Transverse colon (tissue), 4 donors: ENCODE results near the gene CCDC174. TPM values are rescaled to one million over a fixed set of nuclear protein-coding genes. Genes with fewer than 3 reads are reported as not detected.

ENCODE experiments used
- DNase-seq: peaks from one replicate; pipeline ENCODE4 v3.0.0-alpha.2; 2019
- H3K27ac ChIP-seq, 4 donors: fragments of 200-600 bp; sonication (generic); 2 replicates each; pipeline ENCODE4 v1.5.1; 2016 to 2018; ENCODE audit warnings: inconsistent platforms in 4 of 4
- H3K27me3 ChIP-seq: fragments of 200-600 bp; sonication (generic); 2 replicates; pipeline ENCODE4 v1.5.1; 2017; ENCODE audit warnings: inconsistent platforms
- H3K36me3 ChIP-seq, 4 donors: fragments of 200-600 bp; sonication (generic); 2 replicates each; pipeline ENCODE4 v1.5.1; 2017 to 2019; ENCODE audit warnings: inconsistent platforms in 4 of 4
- H3K4me1 ChIP-seq, 4 donors: fragments of 200-600 bp; sonication (generic); 2 replicates each; pipeline ENCODE4 v1.5.1; 2017 to 2020; ENCODE audit warnings: inconsistent platforms in 4 of 4
- H3K4me3 ChIP-seq, 4 donors: fragments of 200-600 bp; sonication (generic); 1 replicate in 1 of 4; 2 replicates in 3 of 4; pipeline versions ENCODE4 v1.5.1 to v1.6.1; 2017 to 2019; ENCODE audit warnings: inconsistent platforms in 4 of 4
- H3K9me3 ChIP-seq, 2 donors: fragments of 200-600 bp; sonication (generic); 2 replicates each; pipeline ENCODE4 v1.5.1; 2017 to 2019; ENCODE audit warnings: inconsistent platforms in 2 of 2
- CTCF ChIP-seq, 5 experiments: fragments of 200-600 bp in 3 of 5; fragments of 450-650 bp in 2 of 5; sonication (generic) in 3 of 5; IDR thresholded peaks; 1 replicate in 2 of 5; 2 replicates in 3 of 5; pipeline ENCODE4 v1.5.1; 2016 to 2017; ENCODE audit warnings: antibody characterized with exemption in 5 of 5, inconsistent platforms in 3 of 5, mild to moderate bottlenecking in 2 of 5, moderate library complexity in 1 of 5
- EP300 ChIP-seq: sonication (generic); formaldehyde crosslinking; IDR thresholded peaks from one replicate; pipeline ENCODE4 v1.6.1; 2017; ENCODE audit warnings: antibody characterized with exemption, low read depth
- POLR2A ChIP-seq: fragments of 450-650 bp; IDR thresholded peaks from one replicate; pipeline ENCODE4 v1.6.1; 2016; ENCODE audit warnings: antibody characterized with exemption, mild to moderate bottlenecking, moderate library complexity
- POLR2AphosphoS5 ChIP-seq, 3 donors: sonication (generic); formaldehyde crosslinking; IDR thresholded peaks; one replicate each; pipeline ENCODE4 v1.6.1; 2016; ENCODE audit warnings: antibody characterized with exemption in 3 of 3
- WGBS, 2 donors: methylation state at CpG; one replicate each; pipeline ENCODE4 v1.1.5; 2018; ENCODE audit warnings: low coverage in 1 of 2; 5-methylcytosine and 5-hydroxymethylcytosine counted together
- in situ Hi-C, 4 donors: fragments of 200-750 bp; cut with MboI; loops; one replicate each; pipeline versions ENCODE4 v1.15.0 to v1.15.1; 2017; ENCODE audit warnings: low sequenced_read_pairs in 3 of 4, low pct_ligation_motif_present in 1 of 4, low pct_unique_long_range_greater_than_20kb in 1 of 4
- intact Hi-C: fragments of 100-400 bp; cut with DNase I; formaldehyde crosslinking; loops from one replicate; pipeline ENCODE4 v1.15.1; 2023; ENCODE audit warnings: low total_unique reads
- total RNA-seq, 4 donors: library from RNA; depleted of rRNA; stranded (reverse); fragments of >200 nt; gene quantifications; one replicate each; pipeline ENCODE4 v1.1.0, GENCODE V29; 2016

The CCDC174 gene
- total RNA-seq, 4 donors from 2014 or later: 29.2 to 84.8 (median 35.9) TPM

DNA sequence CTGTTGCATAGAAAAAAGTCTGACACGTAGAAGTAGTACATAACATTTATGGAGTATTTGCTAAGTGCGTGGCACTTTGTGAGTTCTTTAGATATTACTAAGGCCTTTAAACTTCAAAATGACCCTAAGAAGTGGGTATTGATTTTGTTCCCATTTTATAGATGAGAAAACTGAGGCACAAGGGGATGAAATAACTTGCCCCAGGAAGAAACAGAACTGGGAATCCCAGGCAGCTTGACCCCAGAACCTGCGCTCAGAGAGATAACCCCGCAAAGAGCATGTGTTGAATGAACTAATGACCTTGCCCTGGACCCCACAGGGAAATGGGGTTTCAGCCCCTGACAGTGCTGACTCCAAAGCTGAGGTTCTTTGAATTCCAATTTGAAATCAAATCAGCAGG, 30.5 kb upstream of the CCDC174 start:
- in situ Hi-C loops: loop anchor here in 1 of 4 donors (25.0 kb wide), 1 partner anchor 109 kb away; no protein-coding TSS in a partner anchor
- Histone ChIP-seq H3K36me3 (no peaks in the 10 kb centered on the region), H3K9me3 (no peaks in the 10 kb centered on the region), H3K27ac (no peak overlapping the region), H3K4me1 (no peaks in the 10 kb centered on the region), H3K4me3 (no peak overlapping the region), H3K27me3 (no peaks in the 10 kb centered on the region)
- 68 to 87% methylated on average over 2 to 4 of the region's 4 CpGs for WGBS, 2 donors
- no peak for DNase-seq
- TF ChIP-seq POLR2A: no peak
- TF ChIP-seq POLR2AphosphoS5 (IDR thresholded peaks at IDR 0.05): no peak
- no peak for TF ChIP-seq CTCF (IDR thresholded peaks at IDR 0.05)
- TF ChIP-seq EP300: no peak
- intact Hi-C loops: no loop called here

- intact Hi-C loops: no loop called here
- TF ChIP-seq POLR2AphosphoS5 (IDR thresholded peaks at IDR 0.05) (no peak), EP300 (no peak), CTCF (IDR thresholded peaks at IDR 0.05) (no peak), POLR2A (no peak)
- DNase-seq: no peak
- Histone ChIP-seq H3K9me3 (no peaks in the 10 kb centered on the region), H3K4me1 (no peaks in the 10 kb centered on the region), H3K36me3 (no peaks in the 10 kb centered on the region), H3K27me3 (no peaks in the 10 kb centered on the region), H3K27ac (no peak overlapping the region), H3K4me3 (no peak overlapping the region)
- WGBS, 2 donors: 68% methylated on average over 6 of the region's 6 CpGs; no CpG with 5 or more reads in 1 of the 2 donors
- in situ Hi-C loops: loop anchor here in 1 of 4 donors (25.0 kb wide), 1 partner anchor 110 kb away; no protein-coding TSS in a partner anchor
Observed at GRCh38 chr3:14622368-14622767, 29.2 kb upstream of the CCDC174 start.

DNA sequence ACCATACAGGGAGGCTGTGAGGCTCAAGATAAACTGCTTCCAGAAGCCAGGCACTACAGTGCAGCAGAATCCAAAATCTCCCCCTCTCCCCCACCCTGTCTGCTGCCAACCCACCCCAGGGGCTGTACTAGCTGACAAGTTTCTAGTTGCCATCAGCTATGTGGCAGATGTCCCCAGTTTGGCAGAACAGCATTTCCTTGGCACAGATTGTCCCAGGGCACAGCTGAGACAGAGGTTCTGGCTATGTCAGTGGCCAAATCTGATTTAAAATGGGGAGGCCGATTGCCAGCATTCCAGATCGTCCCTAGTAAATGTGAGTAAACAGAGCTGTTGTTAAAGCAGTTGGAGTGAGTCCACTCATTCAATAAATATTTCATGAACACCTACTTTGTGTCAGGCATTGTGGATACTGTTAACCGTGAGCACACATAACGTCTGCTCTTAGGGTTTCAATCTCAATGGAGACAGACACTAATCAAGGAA, 28.0 kb upstream of the CCDC174 start:
- Histone ChIP-seq H3K36me3 (no peaks in the 10 kb centered on the region), H3K9me3 (no peaks in the 10 kb centered on the region), H3K27ac (no peak overlapping the region), H3K4me3 (no peak overlapping the region), H3K27me3 (no peaks in the 10 kb centered on the region), H3K4me1 (no peaks in the 10 kb centered on the region)
- TF ChIP-seq CTCF (IDR thresholded peaks at IDR 0.05) (no peak), POLR2A (no peak), EP300 (no peak), POLR2AphosphoS5 (IDR thresholded peaks at IDR 0.05) (no peak)
- intact Hi-C loops: no loop called here
- in situ Hi-C loops: loop anchor here in 1 of 4 donors (25.0 kb wide), 1 partner anchor 111 kb away; no protein-coding TSS in a partner anchor
- WGBS, 2 donors: 46 to 56% methylated on average over 4 of the region's 4 CpGs
- no peak for DNase-seq

GRCh38 chr3:14624498-14624897, 27.1 kb upstream of the CCDC174 start:
- Histone ChIP-seq H3K27me3 (no peaks in the 10 kb centered on the region), H3K9me3 (no peaks in the 10 kb centered on the region), H3K4me1 (no peaks in the 10 kb centered on the region), H3K36me3 (no peaks in the 10 kb centered on the region), H3K27ac (no peak overlapping the region), H3K4me3 (no peak overlapping the region)
- intact Hi-C loops: no loop called here
- in situ Hi-C loops: loop anchor here in 1 of 4 donors (25.0 kb wide), 1 partner anchor 112 kb away; no protein-coding TSS in a partner anchor
- no peak for DNase-seq
- TF ChIP-seq POLR2AphosphoS5 (IDR thresholded peaks at IDR 0.05) (no peak), EP300 (no peak), POLR2A (no peak), CTCF (IDR thresholded peaks at IDR 0.05) (no peak)
